ENCODE data around the gene IFI35. TPM values are rescaled to one million over a fixed set of nuclear protein-coding genes. Genes with fewer than 3 reads are reported as not detected.

IFI35 gene
- total and polyA plus RNA-seq, 2 of the 8 experiments (the other 6 are each of a cell fraction or from before 2014, with no cell fraction given), result 2.5 to 4.7 TPM

DNA sequence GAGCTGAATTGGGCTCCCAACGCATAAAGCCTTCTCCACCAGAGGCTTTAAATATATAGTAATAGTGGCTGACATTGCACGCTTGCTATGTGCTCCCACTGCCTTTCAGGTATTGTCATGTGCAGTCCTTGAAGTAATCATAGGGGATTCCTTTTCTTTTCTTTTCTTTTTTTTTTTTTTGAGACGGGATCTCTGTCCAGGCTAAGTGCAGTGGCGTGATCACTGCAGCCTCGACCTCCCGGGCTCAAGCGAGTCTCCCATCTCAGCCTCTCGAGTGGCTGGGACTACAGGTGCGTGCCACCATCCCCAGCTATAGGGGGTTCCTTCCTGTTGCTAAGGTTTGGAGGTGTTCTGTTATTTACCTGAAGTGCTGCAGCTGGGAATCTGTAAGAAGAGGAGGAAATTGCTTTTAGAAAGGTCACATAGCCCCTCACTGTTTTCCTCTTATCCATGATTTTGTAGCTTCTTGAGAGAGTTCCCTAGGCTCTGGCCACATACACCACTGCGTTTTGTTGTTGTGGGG, 7.5 kb upstream of the IFI35 start:
- H3K23me2 ChIP-seq (ENCODE audit: low read depth, low read length), result peaks cover 7% of the 10 kb centered on the region
- WGBS, 2 experiments (ENCODE audit: extremely low coverage in 1 of 2, insufficient coverage in 1 of 2, insufficient read length in 1 of 2, insufficient replicate concordance in 2 of 2, low coverage in 1 of 2, low lambda C conversion rate in 2 of 2, missing lambda C conversion rate in 1 of 2), result 10% methylated on average over 10 of the region's 10 CpGs; no CpG with 5 or more reads in 1 of the 2 experiments

More for the DNA sequence above, 7.5 kb upstream of the IFI35 start:
- H4K91ac ChIP-seq (replicated peaks; ENCODE audit: insufficient read length, low read length), result no peak overlapping the region
- FAIRE-seq (no peak), DNase-seq (ENCODE audit: low read depth in 1 of 2, low spot score in 2 of 2) (no peak)
- peak overlapping the region; percentile 62 for H3K18ac ChIP-seq (ENCODE audit: extremely low read depth, low read length)
- no peak overlapping the region for H3K56ac ChIP-seq (replicated peaks; ENCODE audit: insufficient read length, low read depth, low read length)
- H2BK20ac ChIP-seq (ENCODE audit: low read length), result no peak overlapping the region
- peak overlapping the region; percentile 83 to 100 (median 91) for H3K4me3 ChIP-seq (ENCODE audit: extremely low read depth in 1 of 4, insufficient read depth in 2 of 4, low read depth in 3 of 4, low read length in 4 of 4)
- H3K4me2 ChIP-seq (ENCODE audit: insufficient read depth in 1 of 2, low read depth in 2 of 2, low read length in 2 of 2), result peak overlapping the region; percentile 84 to 96
- H3K9ac ChIP-seq (replicated peaks in 1 of 4; ENCODE audit: extremely low read depth in 1 of 4, low read depth in 3 of 4, low read length in 3 of 4), result peak overlapping the region; percentile 93 to 98 (median 96)
- H3K27ac ChIP-seq (ENCODE audit: low read depth, low read length), result peak overlapping the region; percentile 84
- peak overlapping the region; percentile 97 for H2BK5ac ChIP-seq (ENCODE audit: low read depth, low read length)
- H3K79me2 ChIP-seq (ENCODE audit: control insufficient read depth in 1 of 2, insufficient read depth in 2 of 2, low read length in 2 of 2), result peaks cover 11 to 20% of the 10 kb centered on the region in 2 experiments
- H4K5ac ChIP-seq (ENCODE audit: insufficient read length, low read depth, low read length), result no peak overlapping the region
- CTCF ChIA-PET (ENCODE audit: partially characterized antibody), result interaction anchor here (0.6 to 2.7 kb wide), 9 partner anchors 12 to 201 kb away, joined by 3 to 20 read pairs (median 4); partner anchors contain the start of gene PTGES3L
- peaks cover 4 to 10% of the 10 kb centered on the region in 2 experiments for H4K20me1 ChIP-seq (replicated peaks in 1 of 2; ENCODE audit: control insufficient read depth in 1 of 2, insufficient read depth in 2 of 2, low read length in 2 of 2)
- no peaks in the 10 kb centered on the region for H3K9me3 ChIP-seq (ENCODE audit: insufficient read depth in 2 of 2, low read depth in 1 of 2, low read length in 1 of 2)
- H4K8ac ChIP-seq (ENCODE audit: extremely low read depth, insufficient read depth, low read length), result no peak overlapping the region
- POLR2A ChIA-PET (ENCODE audit: partially characterized antibody), result interaction anchor here (0.7 to 8.2 kb wide), 39 partner anchors 8 to 369 kb away, joined by 3 to 123 read pairs (median 5); partner anchors contain the start of genes AARSD1, BECN1, BRCA1 and IFI35
- H3K4me1 ChIP-seq (replicated peaks in 1 of 4; ENCODE audit: control insufficient read depth in 3 of 4, insufficient read depth in 4 of 4, low read length in 3 of 4), result peaks cover 3 to 12% (median 4%) of the 10 kb centered on the region in 4 experiments; a peak in 6 of 7 replicates
- H3K79me1 ChIP-seq (ENCODE audit: low read depth, low read length), result peaks cover 2% of the 10 kb centered on the region; the same call in 1 of the 2 replicates
- TF ChIP-seq NRF1 (IDR thresholded peaks at IDR 0.05; ENCODE audit: low read depth, low read length) (no peak), SIX5 (IDR thresholded peaks at IDR 0.05; ENCODE audit: low read depth, low read length) (no peak), RXRA (IDR thresholded peaks at IDR 0.05; ENCODE audit: insufficient read depth, low read depth, low read length) (no peak)
- H2AFZ ChIP-seq (ENCODE audit: low read length), result no peak overlapping the region
- H2BK12ac ChIP-seq (ENCODE audit: low read depth, low read length), result no peak overlapping the region; the same call in 1 of the 2 replicates
- H3K27me3 ChIP-seq (replicated peaks in 1 of 4; ENCODE audit: control insufficient read depth in 3 of 4, extremely low read depth in 1 of 4, insufficient read depth in 3 of 4, low read length in 3 of 4), result no peaks in the 10 kb centered on the region
- H2BK15ac ChIP-seq (ENCODE audit: low read length), result no peak overlapping the region
- peak overlapping the region; percentile 84 for H2AK5ac ChIP-seq (ENCODE audit: low read depth, low read length)
- no peak overlapping the region for H3K23ac ChIP-seq (ENCODE audit: insufficient read length)
- no peak overlapping the region for H3K14ac ChIP-seq (ENCODE audit: insufficient read length)
- H3K36me3 ChIP-seq (ENCODE audit: control insufficient read depth in 2 of 4, insufficient read depth in 4 of 4, low read length in 3 of 4), result peaks cover 18 to 44% (median 33%) of the 10 kb centered on the region in 4 experiments
- no peak overlapping the region for H2BK120ac ChIP-seq (replicated peaks; ENCODE audit: low read depth, low read length)
- H3K4ac ChIP-seq (replicated peaks; ENCODE audit: insufficient read length, low read depth, low read length), result no peak overlapping the region

Data from H1 (cell line).